ENCODE measurements around the gene ACTRT2. TPM values are rescaled to one million over a fixed set of nuclear protein-coding genes. Genes with fewer than 3 reads are reported as not detected.
A peak's percentile ranks its signal among the peaks of the same experiment; 100 is the strongest.

The ACTRT2 gene
- total RNA-seq, 2 experiments from 2014 or later, result not detected

GRCh38 chr1:3032371-3033039, 11.2 kb downstream of the ACTRT2 start:
- ATAC-seq (ENCODE audit: low read depth) (no peak), DNase-seq (peak; percentile 29)
- no peak overlapping the region for H3K4me3 Mint-ChIP-seq
- H3K9me3 Mint-ChIP-seq, result no peaks in the 10 kb centered on the region
- peaks cover 9% of the 10 kb centered on the region for H3K4me1 Mint-ChIP-seq
- no peaks in the 10 kb centered on the region for H3K36me3 Mint-ChIP-seq
- no peaks in the 10 kb centered on the region for H3K27me3 Mint-ChIP-seq
- peak overlapping the region; percentile 51 for H3K27ac Mint-ChIP-seq
- POLR2A ChIA-PET, result interaction anchor here (0.5 kb wide), 1 partner anchor 174 kb away, joined by 5 read pairs; no protein-coding TSS in a partner anchor

- Mint-ChIP-seq H3K4me3 (peak overlapping the region; percentile 19), H3K36me3 (no peaks in the 10 kb centered on the region), H3K4me1 (peaks cover 9% of the 10 kb centered on the region), H3K9me3 (no peaks in the 10 kb centered on the region), H3K27me3 (no peaks in the 10 kb centered on the region), H3K27ac (peak overlapping the region; percentile 51)
- DNase-seq (peak; percentile 50), ATAC-seq (ENCODE audit: low read depth) (peak; percentile 54)
- POLR2A ChIA-PET, result interaction anchor here (0.5 kb wide), 1 partner anchor 174 kb away, joined by 5 read pairs; no protein-coding TSS in a partner anchor
These were observed 11.9 kb downstream of the ACTRT2 start for GRCh38 chr1:3033040-3033789.

GRCh38 chr1:3033790-3034090, 12.5 kb downstream of the ACTRT2 start:
- no peaks in the 10 kb centered on the region for H3K27me3 Mint-ChIP-seq
- H3K27ac Mint-ChIP-seq, result peak overlapping the region; percentile 12
- ATAC-seq (ENCODE audit: low read depth) (no peak), DNase-seq (no peak)
- no peak overlapping the region for H3K4me3 Mint-ChIP-seq
- POLR2A ChIA-PET, result no interaction called here
- no peaks in the 10 kb centered on the region for H3K9me3 Mint-ChIP-seq
- no peaks in the 10 kb centered on the region for H3K36me3 Mint-ChIP-seq
- H3K4me1 Mint-ChIP-seq, result peaks cover 9% of the 10 kb centered on the region

- ATAC-seq (ENCODE audit: low read depth) (no peak), DNase-seq (no peak)
- POLR2A ChIA-PET, result no interaction called here
- H3K4me1 Mint-ChIP-seq, result peaks cover 9% of the 10 kb centered on the region
- peak overlapping the region; percentile 12 for H3K27ac Mint-ChIP-seq
- H3K4me3 Mint-ChIP-seq, result no peak overlapping the region
- no peaks in the 10 kb centered on the region for H3K27me3 Mint-ChIP-seq
- H3K36me3 Mint-ChIP-seq, result no peaks in the 10 kb centered on the region
- H3K9me3 Mint-ChIP-seq, result no peaks in the 10 kb centered on the region
These were observed 12.9 kb downstream of the ACTRT2 start for GRCh38 chr1:3034162-3034561.

- POLR2A ChIA-PET, result no interaction called here
- Mint-ChIP-seq H3K27ac (no peak overlapping the region), H3K4me3 (no peak overlapping the region), H3K9me3 (no peaks in the 10 kb centered on the region), H3K36me3 (no peaks in the 10 kb centered on the region), H3K27me3 (no peaks in the 10 kb centered on the region), H3K4me1 (peaks cover 9% of the 10 kb centered on the region)
- DNase-seq (no peak), ATAC-seq (ENCODE audit: low read depth) (no peak)
These were observed 13.7 kb downstream of the ACTRT2 start for GRCh38 chr1:3034728-3035562.

- POLR2A ChIA-PET, result no interaction called here
- no peak overlapping the region for H3K27ac Mint-ChIP-seq
- H3K27me3 Mint-ChIP-seq, result no peaks in the 10 kb centered on the region
- ATAC-seq (ENCODE audit: low read depth) (no peak), DNase-seq (no peak)
- peaks cover 9% of the 10 kb centered on the region for H3K4me1 Mint-ChIP-seq
- H3K4me3 Mint-ChIP-seq, result no peak overlapping the region
- H3K9me3 Mint-ChIP-seq, result no peaks in the 10 kb centered on the region
- no peaks in the 10 kb centered on the region for H3K36me3 Mint-ChIP-seq
These were observed 14.5 kb downstream of the ACTRT2 start for GRCh38 chr1:3035563-3036446.

GRCh38 chr1:3036447-3037280, 15.4 kb downstream of the ACTRT2 start:
- DNase-seq, result no peak

GRCh38 chr1:3037281-3038040, 16.2 kb downstream of the ACTRT2 start:
- no peaks in the 10 kb centered on the region for H3K9me3 Mint-ChIP-seq
- no peak for DNase-seq
- no peaks in the 10 kb centered on the region for H3K36me3 Mint-ChIP-seq
- no peak overlapping the region for H3K27ac Mint-ChIP-seq
- H3K4me1 Mint-ChIP-seq, result peaks cover 9% of the 10 kb centered on the region
- POLR2A ChIA-PET, result no interaction called here
- no peaks in the 10 kb centered on the region for H3K27me3 Mint-ChIP-seq
- ATAC-seq (ENCODE audit: low read depth), result no peak
- H3K4me3 Mint-ChIP-seq, result no peak overlapping the region

More at GRCh38 chr1:3036447-3037280, 15.4 kb downstream of the ACTRT2 start:
- Mint-ChIP-seq H3K27me3 (no peaks in the 10 kb centered on the region), H3K4me1 (peaks cover 9% of the 10 kb centered on the region), H3K36me3 (no peaks in the 10 kb centered on the region), H3K9me3 (no peaks in the 10 kb centered on the region), H3K4me3 (no peak overlapping the region), H3K27ac (no peak overlapping the region)
- no peak for ATAC-seq (ENCODE audit: low read depth)
- POLR2A ChIA-PET, result no interaction called here

GRCh38 chr1:3038113-3038551, 16.9 kb downstream of the ACTRT2 start:
- ATAC-seq (ENCODE audit: low read depth) (no peak), DNase-seq (no peak)
- Mint-ChIP-seq H3K9me3 (no peaks in the 10 kb centered on the region), H3K4me3 (no peak overlapping the region), H3K27ac (no peak overlapping the region), H3K27me3 (no peaks in the 10 kb centered on the region), H3K4me1 (peaks cover 4% of the 10 kb centered on the region), H3K36me3 (no peaks in the 10 kb centered on the region)
- POLR2A ChIA-PET, result no interaction called here

GRCh38 chr1:3038571-3039181, 17.4 kb downstream of the ACTRT2 start:
- no peaks in the 10 kb centered on the region for H3K9me3 Mint-ChIP-seq
- ATAC-seq (ENCODE audit: low read depth) (no peak), DNase-seq (no peak)
- H3K36me3 Mint-ChIP-seq, result no peaks in the 10 kb centered on the region
- no peak overlapping the region for H3K4me3 Mint-ChIP-seq
- no peaks in the 10 kb centered on the region for H3K27me3 Mint-ChIP-seq
- H3K4me1 Mint-ChIP-seq, result peaks cover under 1% of the 10 kb centered on the region
- no peak overlapping the region for H3K27ac Mint-ChIP-seq
- POLR2A ChIA-PET, result no interaction called here

- ATAC-seq (ENCODE audit: low read depth) (no peak), DNase-seq (no peak)
- Mint-ChIP-seq H3K27me3 (no peaks in the 10 kb centered on the region), H3K27ac (no peak overlapping the region), H3K9me3 (no peaks in the 10 kb centered on the region), H3K4me3 (no peak overlapping the region), H3K36me3 (no peaks in the 10 kb centered on the region), H3K4me1 (no peaks in the 10 kb centered on the region)
- POLR2A ChIA-PET, result no interaction called here
These were observed 18.7 kb downstream of the ACTRT2 start for GRCh38 chr1:3040004-3040403.
